H1 (cell line): Measurements from ENCODE around the gene SARS2. TPM values are rescaled to one million over a fixed set of nuclear protein-coding genes. Genes with fewer than 3 reads are reported as not detected.

Experiments used
- CTCF ChIA-PET: fragments of 300-600 bp; sonication (Branson Sonifier 250); formaldehyde crosslinking; loops from one replicate; lab custom pipeline; 2021; ENCODE audit not compliant: partially characterized antibody; lab: Charles Lee
- POLR2A ChIA-PET: fragments of 300-600 bp; sonication (Branson Sonifier 250); formaldehyde crosslinking; loops from one replicate; lab custom pipeline; 2021; ENCODE audit warnings: inconsistent platforms; ENCODE audit not compliant: partially characterized antibody; lab: Charles Lee
- DNase-seq, 2 experiments: peaks; one replicate each; pipeline versions ENCODE4 v3.0.0 to v3.0.0-alpha.2; 2010 to 2022; ENCODE audit warnings: low spot score in 2 of 2, low read depth in 1 of 2, mixed read lengths in 1 of 2
- FAIRE-seq: peaks from 2 replicates; lab custom pipeline; 2011; peaks lifted over from hg19 to GRCh38; lab: Jason Lieb, UNC
- H2AFZ ChIP-seq: 2 replicates; pipeline ENCODE4 v1.8.1; 2012; ENCODE audit warnings: low read length, inconsistent platforms
- H2AK5ac ChIP-seq: 2 replicates; pipeline ENCODE4 v1.6.1; 2013; ENCODE audit warnings: low read depth, low read length
- H2BK120ac ChIP-seq: replicated peaks from 2 replicates; pipeline ENCODE3; 2013; ENCODE audit warnings: low read depth, low read length, inconsistent platforms
- H2BK12ac ChIP-seq: 2 replicates; pipeline ENCODE4 v1.6.1; 2013; ENCODE audit warnings: low read depth, low read length
- H2BK15ac ChIP-seq: 2 replicates; pipeline ENCODE4 v1.6.1; 2013; ENCODE audit warnings: low read length
- H2BK20ac ChIP-seq: 2 replicates; pipeline ENCODE4 v1.6.1; 2013; ENCODE audit warnings: low read length
- H2BK5ac ChIP-seq: 2 replicates; pipeline ENCODE4 v1.6.1; 2013; ENCODE audit warnings: low read depth, low read length
- H3K14ac ChIP-seq: 2 replicates; pipeline ENCODE4 v1.6.1; 2013; ENCODE audit warnings: inconsistent platforms; ENCODE audit not compliant: insufficient read length
- H3K18ac ChIP-seq: 2 replicates; pipeline ENCODE4 v1.6.1; 2013; ENCODE audit warnings: low read length; ENCODE audit errors: extremely low read depth
- H3K23ac ChIP-seq: 2 replicates; pipeline ENCODE4 v1.6.1; 2013; ENCODE audit warnings: inconsistent platforms; ENCODE audit not compliant: insufficient read length
- H3K23me2 ChIP-seq: 2 replicates; pipeline ENCODE4 v1.6.1; 2013; ENCODE audit warnings: low read depth, low read length
- H3K27ac ChIP-seq: 2 replicates; pipeline ENCODE4 v1.6.1; 2011; ENCODE audit warnings: low read depth, low read length, inconsistent platforms
- H3K27me3 ChIP-seq, 4 experiments: replicated peaks in 1 of 4; 1 replicate in 1 of 4; 2 replicates in 3 of 4; pipeline versions ENCODE4 v1.6.1 to v1.8.1; 2011 to 2013; ENCODE audit warnings: low read length in 3 of 4, mild to moderate bottlenecking in 3 of 4, inconsistent platforms in 2 of 4, mixed read lengths in 2 of 4, moderate library complexity in 1 of 4; ENCODE audit not compliant: control insufficient read depth in 3 of 4, insufficient read depth in 3 of 4; ENCODE audit errors: extremely low read depth in 1 of 4
- H3K36me3 ChIP-seq, 4 experiments: 2 replicates each; pipeline versions ENCODE4 v1.6.1 to v1.8.1; 2011 to 2013; ENCODE audit warnings: mild to moderate bottlenecking in 4 of 4, low read length in 3 of 4, moderate library complexity in 2 of 4, control low read depth in 1 of 4, inconsistent platforms in 1 of 4; ENCODE audit not compliant: insufficient read depth in 4 of 4, control insufficient read depth in 2 of 4
- H3K4ac ChIP-seq: replicated peaks from 2 replicates; pipeline ENCODE3; 2013; ENCODE audit warnings: low read length, low read depth, mixed read lengths, inconsistent platforms; ENCODE audit not compliant: insufficient read length
- H3K4me1 ChIP-seq, 4 experiments: replicated peaks in 1 of 4; 1 replicate in 1 of 4; 2 replicates in 3 of 4; pipeline versions ENCODE4 v1.6.1 to v1.8.1; 2011 to 2013; ENCODE audit warnings: low read length in 3 of 4, inconsistent platforms in 2 of 4, mixed read lengths in 1 of 4; ENCODE audit not compliant: insufficient read depth in 4 of 4, control insufficient read depth in 3 of 4
- H3K4me2 ChIP-seq, 2 experiments: 2 replicates each; pipeline versions ENCODE4 v1.6.1 to v1.8.1; 2011 to 2013; ENCODE audit warnings: low read depth in 2 of 2, low read length in 2 of 2, control low read depth in 1 of 2, inconsistent platforms in 1 of 2, mild to moderate bottlenecking in 1 of 2; ENCODE audit not compliant: insufficient read depth in 1 of 2
- H3K4me3 ChIP-seq, 4 experiments: fragments of 200-600, 300-600 bp in 1 of 4; sonication (generic), shearing (Covaris generic), sonication (Bioruptor Twin) in 1 of 4; 2 replicates each; pipeline versions ENCODE4 v1.5.1 to v1.8.1; 2011 to 2016; ENCODE audit warnings: low read length in 4 of 4, low read depth in 3 of 4, control low read depth in 2 of 4, inconsistent platforms in 2 of 4, mild to moderate bottlenecking in 2 of 4, mixed read lengths in 1 of 4, moderate library complexity in 1 of 4; ENCODE audit not compliant: insufficient read depth in 2 of 4; ENCODE audit errors: extremely low read depth in 1 of 4
- H3K56ac ChIP-seq: replicated peaks from 2 replicates; pipeline ENCODE3; 2013; ENCODE audit warnings: low read depth, mild to moderate bottlenecking, mixed read lengths, low read length, inconsistent platforms; ENCODE audit not compliant: insufficient read length
- H3K79me1 ChIP-seq: 2 replicates; pipeline ENCODE4 v1.6.1; 2013; ENCODE audit warnings: low read depth, low read length, control low read depth
- H3K79me2 ChIP-seq, 2 experiments: 2 replicates each; pipeline versions ENCODE4 v1.6.1 to v1.8.1; 2012 to 2013; ENCODE audit warnings: low read length in 2 of 2, mild to moderate bottlenecking in 2 of 2, inconsistent platforms in 1 of 2; ENCODE audit not compliant: insufficient read depth in 2 of 2, control insufficient read depth in 1 of 2
- H3K9ac ChIP-seq, 4 experiments: replicated peaks in 1 of 4; 1 replicate in 1 of 4; 2 replicates in 3 of 4; pipeline versions ENCODE4 v1.6.1 to v1.8.1; 2011 to 2013; ENCODE audit warnings: low read depth in 3 of 4, low read length in 3 of 4, control low read depth in 2 of 4, mild to moderate bottlenecking in 2 of 4, moderate library complexity in 2 of 4, inconsistent platforms in 1 of 4; ENCODE audit errors: extremely low read depth in 1 of 4
- H3K9me3 ChIP-seq, 2 experiments: 2 replicates each; pipeline versions ENCODE4 v1.6.1 to v1.8.1; 2012 to 2013; ENCODE audit warnings: mild to moderate bottlenecking in 2 of 2, moderate library complexity in 2 of 2, control low read depth in 1 of 2, inconsistent platforms in 1 of 2, low read depth in 1 of 2, low read length in 1 of 2, mixed read lengths in 1 of 2; ENCODE audit not compliant: insufficient read depth in 2 of 2
- H4K20me1 ChIP-seq, 2 experiments: replicated peaks in 1 of 2; 2 replicates each; pipeline versions ENCODE3 to v1.8.1; 2011 to 2013; ENCODE audit warnings: inconsistent platforms in 2 of 2, low read length in 2 of 2, mild to moderate bottlenecking in 1 of 2; ENCODE audit not compliant: insufficient read depth in 2 of 2, control insufficient read depth in 1 of 2
- H4K5ac ChIP-seq: 2 replicates; pipeline ENCODE4 v1.6.1; 2013; ENCODE audit warnings: low read length, low read depth, mixed read lengths, inconsistent platforms; ENCODE audit not compliant: insufficient read length
- H4K8ac ChIP-seq: 2 replicates; pipeline ENCODE4 v1.8.0; 2013; ENCODE audit warnings: mild to moderate bottlenecking, moderate library complexity, low read length, inconsistent platforms; ENCODE audit not compliant: insufficient read depth; ENCODE audit errors: extremely low read depth
- H4K91ac ChIP-seq: replicated peaks from 2 replicates; pipeline ENCODE3; 2013; ENCODE audit warnings: low read length, mixed read lengths, inconsistent platforms; ENCODE audit not compliant: insufficient read length
- TCF12 ChIP-seq: IDR thresholded peaks from 2 replicates; pipeline ENCODE4 v1.6.1; 2011; ENCODE audit warnings: low read depth, mild to moderate bottlenecking, low read length
- WGBS, 2 experiments: shearing (Covaris generic) in 1 of 2; methylation state at CpG; one replicate each; pipeline versions ENCODE4 v1.1.6 to v1.1.7; 2013 to 2015; ENCODE audit warnings: low lambda C conversion rate in 2 of 2, mixed read lengths in 2 of 2, inconsistent platforms in 1 of 2, low coverage in 1 of 2, missing lambda C conversion rate in 1 of 2; ENCODE audit not compliant: insufficient replicate concordance in 2 of 2, insufficient coverage in 1 of 2, insufficient read length in 1 of 2; ENCODE audit errors: extremely low coverage in 1 of 2, missing lambda C conversion rate in 1 of 2; 5-methylcytosine and 5-hydroxymethylcytosine counted together
- polyA plus RNA-seq, 7 experiments: library from polyadenylated mRNA; depleted of rRNA in 3 of 7; stranded (reverse) in 5 of 7; unstranded in 2 of 7; fragments of >200 nt in 5 of 7; fragments of 200-250 nt in 2 of 7; gene quantifications; 1 replicate in 5 of 7; 2 replicates in 1 of 7; 4 replicates in 1 of 7; pipeline versions ENCODE4 v1.2.1 to v1.2.3, GENCODE V29; 2011 to 2013; ENCODE audit warnings: missing spikeins in 2 of 7, mixed read lengths in 2 of 7
- total RNA-seq: library from RNA; stranded (reverse); fragmentation: NEBNext Ultra II Directional; extraction: Animal tissue kit (Norgen Biotek cat#: 25700); gene quantifications from 2 replicates; pipeline ENCODE4 v1.2.1, GENCODE V29; 2021

The SARS2 gene
- total and polyA plus RNA-seq, 2 of the 8 experiments (the other 6 are each of a cell fraction or from before 2014, with no cell fraction given) = 68.0 to 102 TPM

DNA sequence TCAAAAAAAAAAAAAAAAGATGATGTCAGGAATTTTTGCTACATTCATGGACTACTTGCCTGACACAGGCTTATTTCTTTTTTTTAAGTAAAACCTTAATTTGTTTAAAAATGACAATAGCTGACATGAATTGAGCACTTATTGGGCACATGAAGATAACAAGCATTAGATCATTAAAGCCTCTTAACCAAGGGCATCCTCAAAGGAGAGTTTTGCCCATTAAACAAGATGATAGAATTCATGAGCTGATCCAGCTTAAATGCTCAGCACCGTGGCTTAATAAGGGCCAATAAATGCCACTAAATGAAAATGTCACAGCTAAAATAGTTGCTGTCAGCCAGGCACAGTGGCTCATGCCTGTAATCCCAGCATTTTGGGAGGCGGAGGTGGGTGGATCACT, 25.7 kb upstream of the SARS2 start:
- no peak overlapping the region for H3K4me3 ChIP-seq
- H2AFZ ChIP-seq = no peak overlapping the region
- no peak overlapping the region for H3K23ac ChIP-seq
- no peaks in the 10 kb centered on the region for H3K4me1 ChIP-seq
- H4K20me1 ChIP-seq = peaks cover 0 to 2% of the 10 kb centered on the region in 2 experiments
- no peak overlapping the region for H3K4me2 ChIP-seq
- no peak overlapping the region for H3K4ac ChIP-seq
- no peak overlapping the region for H4K8ac ChIP-seq
- no peak overlapping the region for H4K91ac ChIP-seq
- POLR2A ChIA-PET = interaction anchor here (0.9 to 1.4 kb wide), 4 partner anchors 9 to 26 kb away, joined by 3 to 4 read pairs (median 4); partner anchors contain the start of genes MRPS12 and SARS2
- H3K79me1 ChIP-seq = no peaks in the 10 kb centered on the region; the same call in 1 of the 2 replicates
- DNase-seq (no peak), FAIRE-seq (no peak)
- H2BK15ac ChIP-seq = no peak overlapping the region
- TF ChIP-seq TCF12 = no peak
- no peak overlapping the region for H3K18ac ChIP-seq
- no peak overlapping the region for H3K14ac ChIP-seq
- H4K5ac ChIP-seq = no peak overlapping the region
- no peak overlapping the region for H3K27ac ChIP-seq
- CTCF ChIA-PET = interaction anchor here (0.9 to 3.2 kb wide), 5 partner anchors 20 to 231 kb away, joined by 3 to 10 read pairs (median 4); partner anchors contain the start of gene FBXO17
- H2BK20ac ChIP-seq = no peak overlapping the region
- no peak overlapping the region for H2BK5ac ChIP-seq
- no peak overlapping the region for H3K56ac ChIP-seq
- no peak overlapping the region for H2BK12ac ChIP-seq
- H3K79me2 ChIP-seq = no peaks in the 10 kb centered on the region
- WGBS, 2 experiments = 93% methylated on average over 2 of the region's 2 CpGs; no CpG with 5 or more reads in 1 of the 2 experiments
- H3K27me3 ChIP-seq = no peaks in the 10 kb centered on the region
- H2AK5ac ChIP-seq = no peak overlapping the region
- no peaks in the 10 kb centered on the region for H3K23me2 ChIP-seq
- H3K9ac ChIP-seq = no peak overlapping the region
- H3K9me3 ChIP-seq = 0 out of 4 replicates have a peak, but pooled peaks cover 0 to 3% of the 10 kb centered on the region in 2 experiments
- H3K36me3 ChIP-seq = no peaks in the 10 kb centered on the region; a peak in 1 of 8 replicates
- H2BK120ac ChIP-seq = no peak overlapping the region
